Measurements from ENCODE around the gene ARG1.

- TF ChIP-seq CTCF (conservative IDR thresholded peaks at IDR 0.05; ENCODE audit: low read depth, low read length) (no peak), CEBPB (IDR thresholded peaks at IDR 0.05; ENCODE audit: low read depth, low read length) (peak; percentile 43; the same call in 1 of the 2 replicates), RFX5 (IDR thresholded peaks at IDR 0.05; ENCODE audit: low read depth, low read length) (no peak), POLR2A (IDR thresholded peaks at IDR 0.05; ENCODE audit: low read depth, low read length) (no peak), SMC3 (IDR thresholded peaks at IDR 0.05; ENCODE audit: low read depth, low read length) (no peak), RAD21 (IDR thresholded peaks at IDR 0.05; ENCODE audit: low read length) (no peak), USF2 (IDR thresholded peaks at IDR 0.05; ENCODE audit: low read depth, low read length) (no peak), MAFK (IDR thresholded peaks at IDR 0.05; ENCODE audit: low read depth, low read length) (no peak), MAZ (IDR thresholded peaks at IDR 0.05; ENCODE audit: borderline replicate concordance, low read depth, low read length) (no peak), BHLHE40 (IDR thresholded peaks at IDR 0.05; ENCODE audit: low read depth, low read length) (no peak), MXI1 (IDR thresholded peaks at IDR 0.05; ENCODE audit: borderline replicate concordance, low read depth, low read length) (no peak), FOS (IDR thresholded peaks at IDR 0.05; ENCODE audit: low read depth, low read length) (no peak), CHD1 (IDR thresholded peaks at IDR 0.05; ENCODE audit: low read depth, low read length) (no peak), RCOR1 (IDR thresholded peaks at IDR 0.05; ENCODE audit: insufficient replicate concordance, low read length) (no peak)
Measured at GRCh38 chr6:131575834-131576478, 2.9 kb downstream of the ARG1 start.
